OCI-LY1 (cell line): ENCODE data around the gene LRRC61.

Experiments
- CTCF ChIP-seq: fragments of 200-600 bp; sonication (generic), shearing (Covaris generic); IDR thresholded peaks from 2 replicates; pipeline ENCODE4 v1.5.1; 2017; ENCODE audit warnings: mild to moderate bottlenecking, antibody characterized with exemption, low read length, moderate library complexity, mixed read lengths
- EZH2 ChIP-seq: fragments of 200-600 bp; sonication (generic), shearing (Covaris generic); IDR thresholded peaks from 2 replicates; pipeline ENCODE4 v1.8.0; 2017; ENCODE audit warnings: borderline replicate concordance, mixed run types, mild to moderate bottlenecking, antibody characterized with exemption, low read length, moderate library complexity, mixed read lengths

- TF ChIP-seq CTCF: no peak
- TF ChIP-seq EZH2: no peak
Measured at GRCh38 chr7:150329331-150330120, 6.4 kb downstream of the LRRC61 start.
